SK-N-SH treated with all-trans-retinoic acid at 6 μM for 48 hours (cell line): ENCODE measurements around the gene COX7A2L.

Experiments
- ARNTL ChIP-seq: fragments of 450-650 bp; formaldehyde crosslinking; IDR thresholded peaks from 2 replicates; pipeline ENCODE4 v1.5.0; 2020; ENCODE audit warnings: low read depth, mild to moderate bottlenecking, moderate library complexity, borderline replicate concordance
- GLIS3 ChIP-seq: fragments of 250-450 bp; sonication (Bioruptor Pico); IDR thresholded peaks from 2 replicates; pipeline ENCODE4 v1.5.0; 2020; ENCODE audit warnings: mild to moderate bottlenecking, moderate library complexity
- ISL1 ChIP-seq: fragments of 250-450 bp; sonication (Bioruptor Pico); IDR thresholded peaks from 2 replicates; pipeline ENCODE4 v2.1.2; 2022; ENCODE audit warnings: mild to moderate bottlenecking, moderate library complexity

DNA sequence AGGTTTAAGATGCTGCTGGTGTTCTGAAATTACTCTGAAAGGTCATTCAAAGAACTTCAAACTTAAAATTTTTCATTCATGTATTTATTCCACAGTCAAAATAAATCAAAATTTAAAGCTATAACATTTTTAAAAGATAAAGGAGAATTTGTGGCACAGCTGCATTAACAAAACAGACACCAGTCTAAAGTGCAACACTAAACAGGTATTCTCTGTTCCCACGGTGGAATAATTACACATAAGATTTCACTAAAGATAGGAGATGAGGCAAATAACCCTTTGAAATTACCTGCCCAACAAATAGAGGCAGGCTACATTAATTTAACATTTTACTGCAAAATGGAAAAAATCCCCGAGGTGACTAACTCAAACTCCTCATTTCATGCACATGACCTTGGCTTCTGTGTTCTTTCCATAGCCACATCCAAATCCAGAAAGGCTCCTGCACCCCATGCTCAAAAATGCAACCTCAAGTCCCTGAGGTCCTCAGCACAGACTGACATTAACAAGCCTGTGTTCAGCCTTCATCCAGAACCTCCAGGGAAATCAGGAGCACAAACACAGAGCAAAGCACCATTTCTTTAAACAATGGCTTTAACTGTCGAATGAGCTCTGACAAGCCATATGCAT lies 10.5 kb downstream of the COX7A2L start:
- TF ChIP-seq GLIS3 (CRISPR knock-in tag) (no peak), ARNTL (CRISPR knock-in tag) (no peak), ISL1 (CRISPR knock-in tag) (no peak)
